IgD-negative memory B cell (primary cell): ENCODE results near the gene DCLRE1C. TPM values are rescaled to one million over a fixed set of nuclear protein-coding genes. Genes with fewer than 3 reads are reported as not detected.
A peak's percentile ranks its signal among the peaks of the same experiment; 100 is the strongest.
"Not testable (repeated sequence)": the region's sequence is repeated elsewhere in the genome, so short reads cannot be mapped to it uniquely, and the experiment has no call there.

Source experiments
- H3K27ac Mint-ChIP-seq, 3 donors: one replicate each; pipeline ENCODE4 v1.8.0; 2020 to 2022; ENCODE audit warnings: mild to moderate bottlenecking in 3 of 3, mixed read lengths in 3 of 3, moderate library complexity in 1 of 3
- H3K27me3 Mint-ChIP-seq: one replicate; pipeline ENCODE4 v1.8.0; 2021; ENCODE audit warnings: mixed read lengths
- H3K36me3 Mint-ChIP-seq: one replicate; pipeline ENCODE4 v1.8.0; 2020; ENCODE audit warnings: mild to moderate bottlenecking, mixed read lengths
- H3K4me1 Mint-ChIP-seq, 3 donors: one replicate each; pipeline ENCODE4 v1.8.0; 2020 to 2022; ENCODE audit warnings: mixed read lengths in 3 of 3, mild to moderate bottlenecking in 1 of 3
- H3K4me3 Mint-ChIP-seq, 4 donors: one replicate each; pipeline ENCODE4 v1.8.0; 2020 to 2022; ENCODE audit warnings: mild to moderate bottlenecking in 4 of 4, mixed read lengths in 4 of 4, moderate library complexity in 3 of 4
- H3K9me3 Mint-ChIP-seq, 3 donors: one replicate each; pipeline ENCODE4 v1.8.0; 2020 to 2021; ENCODE audit warnings: mixed read lengths in 3 of 3, mild to moderate bottlenecking in 1 of 3
- polyA plus RNA-seq: library from polyadenylated mRNA; unstranded; fragments of 300-500 nt; fragmentation: Illumina TruSeq; gene quantifications from one replicate; pipeline ENCODE4 v1.2.3, GENCODE V29; 2021

The DCLRE1C gene
- polyA plus RNA-seq, 1 donor from 2014 or later, result 49.7 TPM

GRCh38 chr10:14925268-14925667, 28.6 kb downstream of the DCLRE1C start:
- Mint-ChIP-seq H3K4me1 (peaks cover 13 to 27% (median 17%) of the 10 kb centered on the region in 3 donors), H3K4me3 (peak overlapping the region in 1 of 4 donors; percentile 52), H3K27me3 (no peaks in the 10 kb centered on the region), H3K36me3 (peaks cover 11% of the 10 kb centered on the region), H3K27ac (peak overlapping the region in 1 of 3 donors; percentile 14), H3K9me3 (no peaks in the 10 kb centered on the region)

GRCh38 chr10:14924013-14924412, 29.9 kb downstream of the DCLRE1C start:
- H3K4me1 Mint-ChIP-seq, result peaks cover 13 to 27% (median 17%) of the 10 kb centered on the region in 3 donors
- H3K27me3 Mint-ChIP-seq, result no peaks in the 10 kb centered on the region
- H3K9me3 Mint-ChIP-seq, result no peaks in the 10 kb centered on the region
- H3K4me3 Mint-ChIP-seq, result no peak overlapping the region
- peaks cover 18% of the 10 kb centered on the region for H3K36me3 Mint-ChIP-seq
- peak overlapping the region in 1 of 3 donors; percentile 57 for H3K27ac Mint-ChIP-seq

GRCh38 chr10:14918964-14919363, 34.9 kb downstream of the DCLRE1C start:
- H3K27me3 Mint-ChIP-seq, result no peaks in the 10 kb centered on the region
- no peak overlapping the region for H3K27ac Mint-ChIP-seq
- H3K9me3 Mint-ChIP-seq, result peaks cover 4 to 11% (median 5%) of the 10 kb centered on the region in 3 donors
- H3K4me3 Mint-ChIP-seq, result no peak overlapping the region
- peaks cover 5 to 8% (median 7%) of the 10 kb centered on the region in 3 donors for H3K4me1 Mint-ChIP-seq
- H3K36me3 Mint-ChIP-seq, result peaks cover 43% of the 10 kb centered on the region

GRCh38 chr10:14917827-14918226, 36.1 kb downstream of the DCLRE1C start:
- Mint-ChIP-seq H3K27ac (no peak overlapping the region), H3K9me3 (peaks cover 4 to 11% (median 5%) of the 10 kb centered on the region in 3 donors), H3K27me3 (no peaks in the 10 kb centered on the region), H3K4me3 (peak overlapping the region in 1 of 4 donors; percentile 43), H3K4me1 (peaks cover 5 to 12% (median 7%) of the 10 kb centered on the region in 3 donors), H3K36me3 (peaks cover 47% of the 10 kb centered on the region)

- Mint-ChIP-seq H3K9me3 (peaks cover 4 to 11% (median 5%) of the 10 kb centered on the region in 3 donors), H3K27me3 (no peaks in the 10 kb centered on the region), H3K36me3 (peaks cover 44% of the 10 kb centered on the region), H3K4me3 (no peak overlapping the region), H3K27ac (no peak overlapping the region), H3K4me1 (peaks cover 4 to 12% (median 7%) of the 10 kb centered on the region in 3 donors)
Measured at GRCh38 chr10:14916600-14916999, 37.3 kb downstream of the DCLRE1C start.

- Mint-ChIP-seq H3K27ac (no peak overlapping the region), H3K36me3 (peaks cover 18% of the 10 kb centered on the region), H3K27me3 (no peaks in the 10 kb centered on the region)
Measured at GRCh38 chr10:14911801-14912200, 42.1 kb downstream of the DCLRE1C start.

GRCh38 chr10:14910953-14911352, 42.9 kb downstream of the DCLRE1C start:
- Mint-ChIP-seq H3K9me3 (no peaks in the 10 kb centered on the region), H3K36me3 (peaks cover 11% of the 10 kb centered on the region)

More at GRCh38 chr10:14911801-14912200, 42.1 kb downstream of the DCLRE1C start:
- Mint-ChIP-seq H3K9me3 (peaks cover 0 to 4% (median 2%) of the 10 kb centered on the region in 3 donors), H3K4me3 (no peak overlapping the region), H3K4me1 (peaks cover 4 to 16% (median 7%) of the 10 kb centered on the region in 3 donors)

GRCh38 chr10:14909101-14909500, 44.8 kb downstream of the DCLRE1C start:
- H3K36me3 Mint-ChIP-seq, result peaks cover 11% of the 10 kb centered on the region

More at GRCh38 chr10:14910953-14911352, 42.9 kb downstream of the DCLRE1C start:
- no peaks in the 10 kb centered on the region for H3K27me3 Mint-ChIP-seq
- H3K4me1 Mint-ChIP-seq, result peaks cover 1 to 16% (median 7%) of the 10 kb centered on the region in 3 donors
- H3K27ac Mint-ChIP-seq, result no peak overlapping the region
- no peak overlapping the region for H3K4me3 Mint-ChIP-seq

GRCh38 chr10:14907591-14907990, 46.3 kb downstream of the DCLRE1C start:
- not testable (repeated sequence) for H3K4me1 Mint-ChIP-seq, H3K9me3 Mint-ChIP-seq, H3K27me3 Mint-ChIP-seq, H3K4me3 Mint-ChIP-seq, H3K36me3 Mint-ChIP-seq, H3K27ac Mint-ChIP-seq

More at GRCh38 chr10:14909101-14909500, 44.8 kb downstream of the DCLRE1C start:
- H3K9me3 Mint-ChIP-seq, result no peaks in the 10 kb centered on the region
- no peaks in the 10 kb centered on the region for H3K27me3 Mint-ChIP-seq
- H3K27ac Mint-ChIP-seq, result no peak overlapping the region
- H3K4me3 Mint-ChIP-seq, result peak overlapping the region in 1 of 4 donors; percentile 29
- peaks cover 0 to 13% (median 7%) of the 10 kb centered on the region in 3 donors for H3K4me1 Mint-ChIP-seq

- Mint-ChIP-seq H3K9me3 (no peaks in the 10 kb centered on the region), H3K27me3 (no peaks in the 10 kb centered on the region), H3K27ac (no peak overlapping the region), H3K4me1 (peaks cover 0 to 7% (median 7%) of the 10 kb centered on the region in 3 donors), H3K4me3 (no peak overlapping the region), H3K36me3 (peaks cover 7% of the 10 kb centered on the region)
Measured at GRCh38 chr10:14906765-14907164, 47.1 kb downstream of the DCLRE1C start.

GRCh38 chr10:14905890-14906289, 48.0 kb downstream of the DCLRE1C start:
- Mint-ChIP-seq H3K4me1 (peaks cover 0 to 7% (median 7%) of the 10 kb centered on the region in 3 donors), H3K27ac (peak overlapping the region in 1 of 3 donors; percentile 6), H3K4me3 (no peak overlapping the region), H3K9me3 (no peaks in the 10 kb centered on the region), H3K27me3 (no peaks in the 10 kb centered on the region), H3K36me3 (peaks cover 7% of the 10 kb centered on the region)

- Mint-ChIP-seq H3K4me1 (peaks cover 0 to 7% (median 7%) of the 10 kb centered on the region in 3 donors), H3K27me3 (no peaks in the 10 kb centered on the region), H3K9me3 (no peaks in the 10 kb centered on the region), H3K27ac (peak overlapping the region in 1 of 3 donors; percentile 27), H3K36me3 (peaks cover 7% of the 10 kb centered on the region), H3K4me3 (no peak overlapping the region)
Measured at GRCh38 chr10:14904864-14905263, 49.0 kb downstream of the DCLRE1C start.

- H3K27ac Mint-ChIP-seq, result peak overlapping the region in 1 of 3 donors; percentile 50
- H3K9me3 Mint-ChIP-seq, result no peaks in the 10 kb centered on the region
- peaks cover 5% of the 10 kb centered on the region for H3K36me3 Mint-ChIP-seq
- H3K4me1 Mint-ChIP-seq, result peaks cover 0 to 7% (median 7%) of the 10 kb centered on the region in 3 donors
- no peak overlapping the region for H3K4me3 Mint-ChIP-seq
- H3K27me3 Mint-ChIP-seq, result no peaks in the 10 kb centered on the region
Measured at GRCh38 chr10:14904316-14904732, 49.6 kb downstream of the DCLRE1C start.

GRCh38 chr10:14891151-14891550, 62.7 kb downstream of the DCLRE1C start:
- no peak overlapping the region for H3K4me3 Mint-ChIP-seq
- no peaks in the 10 kb centered on the region for H3K27me3 Mint-ChIP-seq
- no peaks in the 10 kb centered on the region for H3K36me3 Mint-ChIP-seq
- H3K27ac Mint-ChIP-seq, result no peak overlapping the region
- H3K9me3 Mint-ChIP-seq, result no peaks in the 10 kb centered on the region
- H3K4me1 Mint-ChIP-seq, result peaks cover 3 to 5% (median 4%) of the 10 kb centered on the region in 3 donors

- Mint-ChIP-seq H3K4me1 (peaks cover 3 to 5% (median 4%) of the 10 kb centered on the region in 3 donors), H3K9me3 (no peaks in the 10 kb centered on the region), H3K27ac (peak overlapping the region in 1 of 3 donors; percentile 3), H3K27me3 (no peaks in the 10 kb centered on the region), H3K4me3 (no peak overlapping the region), H3K36me3 (no peaks in the 10 kb centered on the region)
Measured at GRCh38 chr10:14889318-14889717, 64.6 kb downstream of the DCLRE1C start.

GRCh38 chr10:14884082-14884481, 69.8 kb downstream of the DCLRE1C start:
- Mint-ChIP-seq H3K27ac (peak overlapping the region in 1 of 3 donors; percentile 53), H3K9me3 (no peaks in the 10 kb centered on the region), H3K36me3 (no peaks in the 10 kb centered on the region), H3K27me3 (no peaks in the 10 kb centered on the region), H3K4me3 (peak overlapping the region in 1 of 4 donors; percentile 22), H3K4me1 (peaks cover 4 to 11% (median 9%) of the 10 kb centered on the region in 3 donors)
